Smooth muscle cell (in vitro differentiated cells): ENCODE data around the gene GAB3. TPM values are rescaled to one million over a fixed set of nuclear protein-coding genes. Genes with fewer than 3 reads are reported as not detected.

Experiments
- DNase-seq: peaks from one replicate; lab custom pipeline; 2025; ENCODE audit not compliant: unreplicated experiment; lab: John Stamatoyannopoulos, UW
- H2AFZ ChIP-seq: fragments of 200-600 bp; sonication (generic); 2 replicates; pipeline ENCODE4 v1.6.0; 2016; ENCODE audit warnings: antibody characterized with exemption, low read depth, mild to moderate bottlenecking
- H3F3A ChIP-seq: fragments of 200-600 bp; sonication (generic); 2 replicates; pipeline ENCODE4 v1.6.0; 2017; ENCODE audit warnings: antibody characterized with exemption, low read depth
- H3K27ac ChIP-seq: fragments of 200-600 bp; sonication (generic); 2 replicates; pipeline ENCODE4 v1.5.1; 2016; ENCODE audit warnings: low read depth, mild to moderate bottlenecking
- H3K27me3 ChIP-seq: fragments of 200-600 bp; sonication (generic); 2 replicates; pipeline ENCODE4 v1.6.1; 2016; ENCODE audit warnings: low read depth, mild to moderate bottlenecking
- H3K36me3 ChIP-seq: fragments of 200-600 bp; sonication (generic); 2 replicates; pipeline ENCODE4 v1.5.1; 2016; ENCODE audit warnings: low read depth
- H3K4me1 ChIP-seq: fragments of 200-600 bp; sonication (generic); 2 replicates; pipeline ENCODE4 v1.5.1; 2016; ENCODE audit warnings: low read depth
- H3K4me2 ChIP-seq: fragments of 200-600 bp; sonication (generic); 2 replicates; pipeline ENCODE4 v1.6.0; 2016; ENCODE audit warnings: mild to moderate bottlenecking
- H3K4me3 ChIP-seq: fragments of 200-600 bp; sonication (generic); 2 replicates; pipeline ENCODE4 v1.5.1; 2016; ENCODE audit warnings: mild to moderate bottlenecking
- H3K79me2 ChIP-seq: fragments of 200-600 bp; sonication (generic); 2 replicates; pipeline ENCODE4 v1.6.0; 2016; ENCODE audit warnings: low read depth, mild to moderate bottlenecking
- H3K9ac ChIP-seq: fragments of 200-600 bp; sonication (generic); 2 replicates; pipeline ENCODE4 v1.6.0; 2016; ENCODE audit warnings: low read depth
- H3K9me3 ChIP-seq: fragments of 200-600 bp; sonication (generic); replicated peaks from 2 replicates; pipeline ENCODE4 v1.5.1; 2016; ENCODE audit warnings: low read depth
- H4K20me1 ChIP-seq: fragments of 200-600 bp; sonication (generic); 2 replicates; pipeline ENCODE4 v1.6.0; 2016; ENCODE audit warnings: low read depth
- CTCF ChIP-seq: fragments of 200-600 bp; sonication (generic); IDR thresholded peaks from 2 replicates; pipeline ENCODE4 v1.5.1; 2017; ENCODE audit warnings: borderline replicate concordance, mild to moderate bottlenecking, antibody characterized with exemption; ENCODE audit not compliant: insufficient read depth, poor library complexity, severe bottlenecking
- WGBS: methylation state at CpG from one replicate; pipeline ENCODE4 v1.1.7; 2016; ENCODE audit warnings: low lambda C conversion rate; 5-methylcytosine and 5-hydroxymethylcytosine counted together
- polyA plus RNA-seq: library from polyadenylated mRNA; unstranded; fragments of >200 nt; fragmentation: Nextera tagmentation; extraction: Ambion mirVana; gene quantifications from 2 replicates; pipeline ENCODE4 v1.2.1, GENCODE V29; 2016
- total RNA-seq: library from RNA; depleted of rRNA; stranded (reverse); fragments of >200 nt; gene quantifications from 2 replicates; pipeline ENCODE4 v1.2.3, GENCODE V29; 2014

The GAB3 gene
- total and polyA plus RNA-seq, 2 experiments from 2014 or later: 0.39 to 0.72 TPM

- 61% methylated on average over 7 of the region's 7 CpGs for WGBS
- H3K4me1 ChIP-seq: no peaks in the 10 kb centered on the region
- H3K79me2 ChIP-seq: no peaks in the 10 kb centered on the region
- no peaks in the 10 kb centered on the region for H4K20me1 ChIP-seq
- no peaks in the 10 kb centered on the region for H3K9me3 ChIP-seq
- H2AFZ ChIP-seq: no peak overlapping the region
- H3K27me3 ChIP-seq: no peaks in the 10 kb centered on the region
- H3K9ac ChIP-seq: no peak overlapping the region
- no peak overlapping the region for H3K4me3 ChIP-seq
- H3K4me2 ChIP-seq: no peak overlapping the region
- no peak for DNase-seq
- no peaks in the 10 kb centered on the region for H3K36me3 ChIP-seq
- no peaks in the 10 kb centered on the region for H3F3A ChIP-seq
- TF ChIP-seq CTCF: no peak
- H3K27ac ChIP-seq: no peak overlapping the region
These were observed 33.1 kb downstream of the GAB3 start for GRCh38 chrX:154717824-154718223.

- no peak for TF ChIP-seq CTCF
- H4K20me1 ChIP-seq: no peaks in the 10 kb centered on the region
- no peaks in the 10 kb centered on the region for H3K36me3 ChIP-seq
- no peaks in the 10 kb centered on the region for H3K9me3 ChIP-seq
- 78% methylated on average over 5 of the region's 5 CpGs for WGBS
- H3F3A ChIP-seq: no peaks in the 10 kb centered on the region
- H3K27me3 ChIP-seq: no peaks in the 10 kb centered on the region
- H3K79me2 ChIP-seq: no peaks in the 10 kb centered on the region
- no peaks in the 10 kb centered on the region for H3K4me1 ChIP-seq
- DNase-seq: no peak
- no peak overlapping the region for H2AFZ ChIP-seq
- H3K9ac ChIP-seq: no peak overlapping the region
- no peak overlapping the region for H3K4me3 ChIP-seq
- H3K4me2 ChIP-seq: no peak overlapping the region
- H3K27ac ChIP-seq: no peak overlapping the region
These were observed 35.1 kb downstream of the GAB3 start for GRCh38 chrX:154715825-154716224.

- WGBS: 19% methylated on average over 2 of the region's 2 CpGs
- Histone ChIP-seq H2AFZ (no peak overlapping the region), H3F3A (no peaks in the 10 kb centered on the region), H4K20me1 (no peaks in the 10 kb centered on the region), H3K4me2 (no peak overlapping the region), H3K9me3 (no peaks in the 10 kb centered on the region), H3K4me1 (no peaks in the 10 kb centered on the region), H3K36me3 (no peaks in the 10 kb centered on the region), H3K27ac (no peak overlapping the region), H3K79me2 (no peaks in the 10 kb centered on the region), H3K4me3 (no peak overlapping the region), H3K27me3 (no peaks in the 10 kb centered on the region), H3K9ac (no peak overlapping the region)
- TF ChIP-seq CTCF: peak; percentile 61
- no peak for DNase-seq
These were observed 36.0 kb downstream of the GAB3 start for GRCh38 chrX:154714925-154715324.

GRCh38 chrX:154712781-154713740 lies 37.8 kb downstream of the GAB3 start:
- TF ChIP-seq CTCF: no peak
- no peaks in the 10 kb centered on the region for H3F3A ChIP-seq
- no peak for DNase-seq
- H4K20me1 ChIP-seq: no peaks in the 10 kb centered on the region
- H3K4me2 ChIP-seq: no peak overlapping the region
- H3K36me3 ChIP-seq: no peaks in the 10 kb centered on the region
- no peaks in the 10 kb centered on the region for H3K79me2 ChIP-seq
- H3K9me3 ChIP-seq: no peaks in the 10 kb centered on the region
- no peak overlapping the region for H3K4me3 ChIP-seq
- H3K27ac ChIP-seq: peak overlapping the region; percentile 7
- no peak overlapping the region for H2AFZ ChIP-seq
- H3K4me1 ChIP-seq: no peaks in the 10 kb centered on the region
- no peak overlapping the region for H3K9ac ChIP-seq
- WGBS: 81% methylated on average over 7 of the region's 7 CpGs
- no peaks in the 10 kb centered on the region for H3K27me3 ChIP-seq
